GM19043 (cell line): Measurements from ENCODE around the gene ETF1.

Experiments
- ATAC-seq: cut with Tn5 transposase; IDR thresholded peaks from one replicate; pipeline ENCODE4 v1.9.1; 2021; ENCODE audit warnings: low read depth; ENCODE audit not compliant: unreplicated experiment

The ETF1 gene

DNA sequence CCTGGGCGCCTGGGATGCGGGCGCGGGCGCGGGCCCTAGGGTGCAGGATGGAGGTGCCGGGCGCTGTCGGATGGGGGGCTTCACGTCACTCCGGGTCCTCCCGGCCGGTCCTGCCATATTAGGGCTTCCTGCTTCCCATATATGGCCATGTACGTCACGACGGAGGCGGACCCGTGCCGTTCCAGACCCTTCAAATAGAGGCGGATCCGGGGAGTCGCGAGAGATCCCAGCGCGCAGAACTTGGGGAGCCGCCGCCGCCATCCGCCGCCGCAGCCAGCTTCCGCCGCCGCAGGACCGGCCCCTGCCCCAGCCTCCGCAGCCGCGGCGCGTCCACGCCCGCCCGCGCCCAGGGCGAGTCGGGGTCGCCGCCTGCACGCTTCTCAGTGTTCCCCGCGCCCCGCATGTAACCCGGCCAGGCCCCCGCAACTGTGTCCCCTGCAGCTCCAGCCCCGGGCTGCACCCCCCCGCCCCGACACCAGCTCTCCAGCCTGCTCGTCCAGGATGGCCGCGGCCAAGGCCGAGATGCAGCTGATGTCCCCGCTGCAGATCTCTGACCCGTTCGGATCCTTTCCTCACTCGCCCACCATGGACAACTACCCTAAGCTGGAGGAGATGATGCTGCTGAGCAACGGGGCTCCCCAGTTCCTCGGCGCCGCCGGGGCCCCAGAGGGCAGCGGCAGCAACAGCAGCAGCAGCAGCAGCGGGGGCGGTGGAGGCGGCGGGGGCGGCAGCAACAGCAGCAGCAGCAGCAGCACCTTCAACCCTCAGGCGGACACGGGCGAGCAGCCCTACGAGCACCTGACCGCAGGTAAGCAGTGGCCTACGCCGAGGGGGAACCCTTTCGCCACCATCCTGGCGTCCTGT, 77.5 kb downstream of the ETF1 start, which contains the start of gene EGR1:
Gene EGR1, plus strand, starts transcription at position 219 of the 864 bp plus-strand sequence. Its CDS starts 283 bp downstream, at position 502.
- ATAC-seq, result peak; percentile 49

DNA sequence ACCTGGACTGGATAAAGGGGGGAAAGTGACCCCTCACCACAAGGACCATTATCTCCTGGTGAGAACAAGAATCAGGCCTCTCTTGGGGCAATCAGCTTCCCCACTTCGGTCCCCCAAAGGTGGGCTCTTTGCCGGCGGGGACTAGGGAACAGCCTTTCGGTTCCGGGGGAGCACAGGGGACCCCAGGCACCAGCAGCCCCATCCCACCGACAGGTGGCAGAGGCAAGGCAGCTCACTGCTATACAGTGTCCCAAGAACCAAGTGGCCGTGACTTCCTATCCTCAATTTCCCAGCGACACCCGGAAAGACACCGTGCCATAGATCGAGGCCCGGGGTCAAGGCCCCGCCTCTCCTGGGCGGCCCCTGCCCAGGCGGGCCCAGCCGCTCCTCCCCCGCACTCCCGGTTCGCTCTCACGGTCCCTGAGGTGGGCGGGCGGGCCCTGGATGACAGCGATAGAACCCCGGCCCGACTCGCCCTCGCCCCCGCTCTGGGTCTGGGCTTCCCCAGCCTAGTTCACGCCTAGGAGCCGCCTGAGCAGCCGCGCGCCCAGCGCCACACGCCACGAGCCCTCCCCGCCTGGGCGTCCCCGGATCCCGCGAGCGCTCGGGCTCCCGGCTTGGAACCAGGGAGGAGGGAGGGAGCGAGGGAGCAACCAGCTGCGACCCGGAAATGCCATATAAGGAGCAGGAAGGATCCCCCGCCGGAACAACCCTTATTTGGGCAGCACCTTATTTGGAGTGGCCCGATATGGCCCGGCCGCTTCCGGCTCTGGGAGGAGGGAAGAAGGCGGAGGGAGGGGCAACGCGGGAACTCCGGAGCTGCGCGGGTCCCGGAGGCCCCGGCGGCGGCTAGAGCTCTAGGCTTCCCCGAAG, 78.4 kb downstream of the ETF1 start:
- ATAC-seq, result peak; percentile 68

GRCh38 chr5:138464008-138464387, 79.0 kb downstream of the ETF1 start:
- peak; percentile 51 for ATAC-seq

DNA sequence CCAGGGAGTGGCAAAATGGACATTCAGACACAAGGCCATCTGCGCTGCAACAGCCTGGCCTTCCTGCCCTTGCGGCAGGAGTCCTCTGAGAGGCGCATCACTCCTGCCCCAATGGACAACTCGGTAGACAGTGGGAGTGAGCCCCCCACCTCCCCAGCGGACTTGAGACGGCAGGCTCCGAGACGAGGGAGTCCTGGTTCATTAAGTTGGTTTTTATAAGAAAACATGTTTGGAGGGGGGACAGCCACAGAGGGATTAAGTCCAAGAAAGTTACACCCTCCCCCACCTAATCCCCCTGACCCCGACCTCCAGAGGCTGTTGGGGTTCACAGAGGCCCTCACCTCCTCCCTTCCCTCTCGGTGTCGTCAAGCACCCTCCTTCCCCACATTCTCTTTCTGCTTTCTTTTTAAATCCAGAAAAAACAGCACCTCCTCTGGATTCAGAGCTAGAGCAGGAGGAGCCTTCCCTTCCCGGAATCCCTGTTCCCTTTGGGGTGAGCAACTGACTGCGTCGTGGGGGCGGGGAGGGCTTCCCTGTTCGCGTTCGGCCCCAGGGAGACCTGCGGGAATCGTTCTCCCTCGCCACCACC, 79.5 kb downstream of the ETF1 start:
- no peak for ATAC-seq

DNA sequence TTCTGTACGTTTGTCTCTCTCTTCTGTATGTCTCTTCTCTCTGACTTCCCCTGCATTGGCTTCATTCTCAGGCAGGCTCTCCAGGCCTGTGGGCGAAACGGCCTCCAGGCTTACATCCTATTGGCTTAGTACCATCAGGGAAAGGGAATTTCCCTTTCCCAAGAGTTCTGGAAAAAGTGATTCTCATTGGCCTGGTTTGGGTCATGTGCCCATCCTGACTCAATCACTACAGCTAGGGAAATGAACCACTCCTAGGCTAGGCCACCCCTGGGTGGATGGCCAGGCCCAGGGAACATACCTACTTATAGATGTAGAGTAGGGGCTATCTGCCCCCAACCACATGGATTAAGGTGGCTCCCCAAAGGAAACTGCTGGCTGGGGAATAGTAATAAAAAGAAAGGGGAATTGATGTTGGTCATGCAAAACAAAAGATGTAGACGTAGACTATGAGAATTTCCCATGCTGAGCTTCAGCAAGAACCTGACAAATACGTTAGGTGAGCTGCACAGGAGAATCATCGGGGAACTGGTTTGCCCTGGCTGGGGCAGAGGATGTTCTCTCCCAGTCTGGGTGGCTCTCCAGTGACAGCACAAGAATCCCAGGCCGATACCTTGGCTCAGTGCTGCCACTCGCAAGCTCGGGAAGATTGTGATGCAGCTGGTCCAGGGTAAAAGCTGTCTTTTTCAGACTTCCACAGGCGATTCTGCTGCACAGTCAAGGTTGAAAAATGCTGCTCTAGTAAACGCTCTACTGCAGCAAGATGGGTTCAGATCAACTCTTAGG, 81.5 kb downstream of the ETF1 start:
- ATAC-seq, result no peak

- no peak for ATAC-seq
These were observed 82.9 kb downstream of the ETF1 start for GRCh38 chr5:138460032-138460693.

DNA sequence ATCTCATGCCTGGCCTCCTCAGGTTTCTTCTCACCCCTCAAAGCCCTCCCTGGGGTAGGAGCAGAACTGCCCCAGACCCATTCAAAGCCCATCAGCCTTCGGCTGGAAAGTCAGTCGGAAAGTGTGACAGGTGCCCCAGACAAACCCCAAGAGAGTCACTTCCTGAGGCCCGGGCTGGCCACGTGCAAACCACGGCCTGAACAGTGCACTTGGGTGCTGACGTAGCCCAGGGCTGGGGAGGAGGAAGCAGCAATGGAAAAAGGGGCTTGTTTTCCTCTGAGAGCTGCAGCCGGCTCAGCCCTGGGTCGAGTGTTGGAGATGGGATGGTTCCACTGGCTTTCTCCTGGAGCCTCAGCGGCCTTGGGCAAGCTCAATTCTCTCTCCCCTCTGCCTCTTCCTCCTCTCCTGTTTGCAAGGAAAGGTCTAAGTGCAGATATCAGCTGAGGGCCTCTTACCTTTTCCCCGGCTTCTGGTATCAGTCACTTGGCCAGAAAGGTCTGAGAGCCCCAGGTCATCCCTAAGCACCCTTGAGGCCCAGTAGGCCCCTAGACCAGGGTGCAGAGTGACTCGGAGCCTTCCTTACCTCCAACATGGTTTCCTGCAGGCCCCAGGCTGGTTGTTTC, 83.6 kb downstream of the ETF1 start:
- ATAC-seq, result no peak

DNA sequence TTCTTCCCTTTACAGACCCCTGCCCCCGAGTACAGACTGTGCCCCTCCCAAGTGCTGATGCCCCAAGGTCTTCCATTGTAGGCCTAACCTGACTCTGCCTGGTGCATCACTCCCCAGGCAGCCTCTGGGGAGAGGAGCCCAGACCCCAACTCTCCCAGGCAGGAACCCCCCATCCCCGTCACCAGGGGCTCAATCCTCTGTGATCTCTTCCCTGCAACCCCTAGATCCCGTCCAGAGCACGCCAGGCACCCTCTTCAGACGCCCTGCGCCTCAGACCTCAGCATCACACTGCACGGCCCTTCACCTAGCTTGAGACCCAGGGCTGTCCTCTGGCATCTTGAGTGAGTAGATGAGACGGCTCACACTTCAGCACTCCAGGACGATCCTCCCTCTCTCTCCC, 84.2 kb downstream of the ETF1 start:
- ATAC-seq, result no peak

DNA sequence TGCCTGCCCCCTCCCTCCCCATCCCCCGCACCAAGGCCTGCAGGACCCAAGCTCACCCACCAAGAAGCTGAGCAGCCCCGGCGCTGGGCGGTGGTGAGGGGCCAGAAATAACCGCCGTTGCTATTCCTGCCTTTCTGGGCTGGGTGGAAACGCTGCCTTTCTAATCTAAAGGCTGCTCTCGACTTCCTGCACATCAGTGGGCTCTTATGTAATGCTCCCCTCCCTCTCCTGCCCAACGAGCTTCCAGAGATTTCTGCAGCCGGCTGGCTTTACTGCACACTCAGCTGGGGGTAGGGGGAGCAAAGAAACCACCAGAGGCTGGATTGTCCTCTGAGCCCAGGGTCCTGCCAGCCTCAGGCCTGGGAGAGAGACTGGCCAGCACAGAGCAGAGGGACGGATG, 84.7 kb downstream of the ETF1 start:
- no peak for ATAC-seq

- no peak for ATAC-seq
These were observed 85.3 kb downstream of the ETF1 start for GRCh38 chr5:138457531-138458275.
